A549 (cell line): Measurements from ENCODE around the gene ADTRP. TPM values are rescaled to one million over a fixed set of nuclear protein-coding genes. Genes with fewer than 3 reads are reported as not detected.

ENCODE experiments used
- ATAC-seq, 2 experiments: fragments of 200-7000 bp in 1 of 2; fragments of >200 bp in 1 of 2; cut with Nextera tagmentation in 1 of 2; cut with Tn5 transposase in 1 of 2; 3 replicates each; pipeline versions ENCODE4 v1.8.0 to v1.9.1; 2018 to 2020; ENCODE audit warnings: mild to moderate bottlenecking in 1 of 2, moderate library complexity in 1 of 2
- CTCF ChIA-PET: fragments of 300-600 bp; sonication (Branson Sonifier 250); formaldehyde crosslinking; extraction: SDS; loops from one replicate; lab custom pipeline; 2021; ENCODE audit warnings: antibody characterized with exemption, inconsistent platforms; lab: Yijun Ruan, JAX
- POLR2A ChIA-PET: fragments of 350-600 bp; formaldehyde crosslinking; extraction: SDS; loops from one replicate; lab custom pipeline; 2021; ENCODE audit warnings: antibody characterized with exemption, inconsistent platforms; lab: Yijun Ruan, JAX
- DNase-seq, 2 experiments: peaks; one replicate each; pipeline versions ENCODE4 v3.0.0 to v3.0.0-alpha.2; 2011 to 2016; ENCODE audit warnings: low read depth in 1 of 2, low spot score in 1 of 2
- FAIRE-seq: peaks from 2 replicates; lab custom pipeline; 2011; peaks lifted over from hg19 to GRCh38; lab: Jason Lieb, UNC
- H3K27ac ChIP-seq, 2 experiments: fragments of >200 bp; sonication (Bioruptor Twin); formaldehyde crosslinking; 3 replicates each; pipeline ENCODE4 v1.5.1; 2016 to 2017
- H3K4me1 ChIP-seq: fragments of >200 bp; sonication (Bioruptor Twin); formaldehyde crosslinking; 3 replicates; pipeline ENCODE4 v1.6.1; 2016
- H3K4me2 ChIP-seq: fragments of >200 bp; sonication (Bioruptor Twin); formaldehyde crosslinking; 3 replicates; pipeline ENCODE4 v1.6.1; 2016
- H3K4me3 ChIP-seq: fragments of >200 bp; sonication (Bioruptor Twin); formaldehyde crosslinking; 3 replicates; pipeline ENCODE4 v1.5.1; 2016
- H3K9me3 ChIP-seq: fragments of >200 bp; sonication (Bioruptor Twin); formaldehyde crosslinking; 3 replicates; pipeline ENCODE4 v1.6.1; 2016
- BCL3 ChIP-seq: fragments of >200 bp; sonication (Bioruptor Twin); formaldehyde crosslinking; IDR thresholded peaks from 3 replicates; pipeline ENCODE4 v1.6.1; 2016
- BHLHE40 ChIP-seq: IDR thresholded peaks from 2 replicates; pipeline ENCODE4 v1.6.1; 2012; ENCODE audit warnings: low read depth, low read length, inconsistent platforms
- CBX8 ChIP-seq: fragments of 200-600 bp; sonication (generic); IDR thresholded peaks from 2 replicates; pipeline ENCODE4 v1.6.1; 2016
- CEBPB ChIP-seq, 2 experiments: fragments of >200 bp in 1 of 2; sonication (Bioruptor Twin) in 1 of 2; formaldehyde crosslinking in 1 of 2; IDR thresholded peaks; 2 replicates each; pipeline ENCODE4 v1.6.1; 2012 to 2016
- CTCF ChIP-seq: fragments of >200 bp; sonication (Bioruptor Twin); formaldehyde crosslinking; IDR thresholded peaks from 3 replicates; pipeline ENCODE4 v1.5.1; 2016
- EHF ChIP-seq: fragments of 250-450 bp; sonication (Bioruptor Pico); IDR thresholded peaks from 2 replicates; pipeline ENCODE4 v1.5.0; 2020; ENCODE audit warnings: mild to moderate bottlenecking
- EP300 ChIP-seq, 2 experiments: fragments of >200 bp; sonication (Bioruptor Twin); formaldehyde crosslinking; IDR thresholded peaks; 2 replicates in 1 of 2; 3 replicates in 1 of 2; pipeline ENCODE4 v1.6.1; 2016 to 2017
- FOSB ChIP-seq: fragments of 250-450 bp; sonication (Bioruptor Pico); IDR thresholded peaks from 2 replicates; pipeline ENCODE4 v1.5.0; 2020; ENCODE audit warnings: mild to moderate bottlenecking, moderate library complexity
- FOXS1 ChIP-seq: fragments of 250-450 bp; sonication (Bioruptor Pico); IDR thresholded peaks from 2 replicates; pipeline ENCODE4 v1.5.0; 2020; ENCODE audit warnings: mild to moderate bottlenecking, moderate library complexity
- HMGXB4 ChIP-seq: fragments of 250-450 bp; sonication (Bioruptor Pico); IDR thresholded peaks from 2 replicates; pipeline ENCODE4 v1.5.0; 2021; ENCODE audit warnings: mild to moderate bottlenecking, moderate library complexity, borderline replicate concordance
- HOXB5 ChIP-seq: fragments of 250-450 bp; sonication (Bioruptor Pico); IDR thresholded peaks from 2 replicates; pipeline ENCODE4 v1.5.0; 2020; ENCODE audit warnings: mild to moderate bottlenecking, moderate library complexity
- KDM5A ChIP-seq: fragments of 200-600 bp; sonication (generic); IDR thresholded peaks from 2 replicates; pipeline ENCODE4 v1.6.1; 2016; ENCODE audit warnings: antibody characterized with exemption, mild to moderate bottlenecking
- MAX ChIP-seq: IDR thresholded peaks from 2 replicates; pipeline ENCODE4 v1.6.1; 2012
- NFE2L2 ChIP-seq: fragments of 150-350 bp; conservative IDR thresholded peaks from 2 replicates; pipeline ENCODE4 v1.6.1; 2014; ENCODE audit warnings: low read length
- PHF8 ChIP-seq: fragments of 200-600 bp; sonication (generic); IDR thresholded peaks from 2 replicates; pipeline ENCODE4 v1.6.1; 2016; ENCODE audit warnings: low read depth, mild to moderate bottlenecking, antibody characterized with exemption, moderate library complexity, borderline replicate concordance
- POLR2A ChIP-seq: IDR thresholded peaks from 2 replicates; pipeline ENCODE4 v1.6.1; 2012; ENCODE audit warnings: mild to moderate bottlenecking, low read length
- POLR2AphosphoS2 ChIP-seq: conservative IDR thresholded peaks from 2 replicates; pipeline ENCODE4 v1.6.1; 2012; ENCODE audit warnings: low read length, improper control_type of control experiment, inconsistent platforms
- RAD21 ChIP-seq, 2 experiments: fragments of >200 bp in 1 of 2; sonication (Bioruptor Twin) in 1 of 2; formaldehyde crosslinking in 1 of 2; IDR thresholded peaks in 1 of 2; conservative IDR thresholded peaks in 1 of 2; 2 replicates in 1 of 2; 3 replicates in 1 of 2; pipeline ENCODE4 v1.6.1; 2012 to 2018; ENCODE audit warnings: inconsistent platforms in 1 of 2
- RCOR1 ChIP-seq: fragments of 150-350 bp; IDR thresholded peaks from 2 replicates; pipeline ENCODE4 v1.6.1; 2014; ENCODE audit warnings: antibody characterized with exemption, low read length, low read depth
- RFX5 ChIP-seq: fragments of 450-650 bp; IDR thresholded peaks from 2 replicates; pipeline ENCODE4 v1.7.1; 2014; ENCODE audit warnings: antibody characterized with exemption, mild to moderate bottlenecking, moderate library complexity
- SREBF2 ChIP-seq: fragments of 450-650 bp; IDR thresholded peaks from 2 replicates; pipeline ENCODE4 v1.6.1; 2014; ENCODE audit warnings: mild to moderate bottlenecking, moderate library complexity
- TFCP2L1 ChIP-seq: fragments of 250-450 bp; sonication (Bioruptor Pico); IDR thresholded peaks from 2 replicates; pipeline ENCODE4 v1.5.0; 2021; ENCODE audit warnings: mild to moderate bottlenecking
- TP53 ChIP-seq: fragments of 250-450 bp; sonication (Bioruptor Pico); IDR thresholded peaks from 2 replicates; pipeline ENCODE4 v1.5.0; 2021; ENCODE audit warnings: mild to moderate bottlenecking, moderate library complexity
- USF2 ChIP-seq: fragments of 450-650 bp; IDR thresholded peaks from 2 replicates; pipeline ENCODE4 v1.6.1; 2014; ENCODE audit warnings: antibody characterized with exemption
- ZC3H11A ChIP-seq: fragments of 450-650 bp; IDR thresholded peaks from 2 replicates; pipeline ENCODE4 v1.6.1; 2014; ENCODE audit warnings: antibody characterized with exemption, mild to moderate bottlenecking
- ZFP36 ChIP-seq: fragments of 450-650 bp; IDR thresholded peaks from 2 replicates; pipeline ENCODE4 v1.6.1; 2014; ENCODE audit warnings: borderline replicate concordance; ENCODE audit not compliant: partially characterized antibody
- ZNF302 ChIP-seq: fragments of 250-450 bp; sonication (Bioruptor Pico); IDR thresholded peaks from 2 replicates; pipeline ENCODE4 v1.9.0; 2021; ENCODE audit warnings: inconsistent platforms, mild to moderate bottlenecking, moderate library complexity
- ZSCAN20 ChIP-seq: fragments of 250-450 bp; sonication (Bioruptor Pico); IDR thresholded peaks from 2 replicates; pipeline ENCODE4 v1.8.0; 2022; ENCODE audit warnings: mild to moderate bottlenecking, moderate library complexity
- WGBS: methylation state at CpG from one replicate; pipeline ENCODE4 v1.1.6; 2017; ENCODE audit errors: missing lambda C conversion rate; 5-methylcytosine and 5-hydroxymethylcytosine counted together
- polyA plus RNA-seq, 4 experiments: library from polyadenylated mRNA; depleted of rRNA in 3 of 4; stranded (reverse); fragments of >200 nt; fragmentation: RNase III in 1 of 4; extraction: RNeasy Plus Mini Kit Qiagen cat#74134 plus additional on column Dnase treatment in 1 of 4; gene quantifications; 2 replicates in 3 of 4; 3 replicates in 1 of 4; pipeline ENCODE4 v1.2.3, GENCODE V29; 2011 to 2017

The ADTRP gene
- polyA plus RNA-seq, 2 of the 4 experiments (the other 2 are of a cell fraction), result 0.57 to 0.59 TPM

GRCh38 chr6:11672256-11672655 is 106.3 kb downstream of the ADTRP start:
- Histone ChIP-seq H3K27ac (no peak overlapping the region), H3K9me3 (0 out of 3 replicates have a peak, but pooled peaks cover 4% of the 10 kb centered on the region), H3K4me1 (no peaks in the 10 kb centered on the region), H3K4me2 (no peak overlapping the region), H3K4me3 (no peak overlapping the region)
- ATAC-seq (no peak), FAIRE-seq (no peak), DNase-seq (no peak)
- CTCF ChIA-PET, result no interaction called here
- POLR2A ChIA-PET, result no interaction called here
- no peak for TF ChIP-seq SREBF2

GRCh38 chr6:11669696-11670095 is 108.9 kb downstream of the ADTRP start:
- no peak for DNase-seq
- H3K4me2 ChIP-seq, result no peak overlapping the region
- TF ChIP-seq CBX8 (no peak), BCL3 (no peak), ZSCAN20 (no peak), RFX5 (no peak), MAX (no peak), HOXB5 (CRISPR knock-in tag) (no peak), TP53 (CRISPR knock-in tag) (no peak), CTCF (no peak), BHLHE40 (no peak), ZFP36 (no peak), NFE2L2 (no peak), EP300 (IDR thresholded peaks at IDR 0.05) (no peak), CEBPB (IDR thresholded peaks at IDR 0.05) (no peak), KDM5A (no peak)
- TF ChIP-seq, all 56 proteins: peak for 0
- Histone ChIP-seq H3K4me3 (no peak overlapping the region), H3K4me1 (no peaks in the 10 kb centered on the region), H3K9me3 (0 out of 3 replicates have a peak, but pooled peaks cover 4% of the 10 kb centered on the region), H3K27ac (no peak overlapping the region)
- FAIRE-seq (no peak), ATAC-seq (no peak)
- WGBS, result 87% methylated on average over 4 of the region's 4 CpGs
- CTCF ChIA-PET, result no interaction called here
- POLR2A ChIA-PET, result no interaction called here

GRCh38 chr6:11668455-11668854 is 110.1 kb downstream of the ADTRP start:
- no peaks in the 10 kb centered on the region for H3K4me1 ChIP-seq
- ATAC-seq, result no peak
- H3K4me2 ChIP-seq, result no peak overlapping the region
- H3K9me3 ChIP-seq, result peaks cover 6% of the 10 kb centered on the region; the same call in 1 of the 3 replicates
- TF ChIP-seq RFX5 (no peak), POLR2A (no peak), ZC3H11A (no peak), USF2 (no peak), ZFP36 (no peak), ZSCAN20 (no peak), KDM5A (no peak), BCL3 (no peak), POLR2AphosphoS2 (no peak), RAD21 (conservative IDR thresholded peaks at IDR 0.05 in 1 of 2, IDR thresholded peaks at IDR 0.05 in 1 of 2) (no peak), FOSB (CRISPR knock-in tag) (no peak), PHF8 (no peak), EHF (CRISPR knock-in tag) (no peak), FOXS1 (CRISPR knock-in tag) (no peak), TFCP2L1 (no peak), ZNF302 (CRISPR knock-in tag) (no peak), RCOR1 (no peak), BHLHE40 (no peak), HMGXB4 (CRISPR knock-in tag) (no peak)
- TF ChIP-seq, all 56 proteins: peak for 0
- FAIRE-seq (no peak), DNase-seq (no peak)
- ChIA-PET POLR2A (no interaction called here), CTCF (interaction anchor here (0.6 to 3.3 kb wide), 2 partner anchors 565 to 621 kb away, joined by 3 to 8 read pairs; no protein-coding TSS in a partner anchor)
- WGBS, result 70% methylated on average over 4 of the region's 4 CpGs
- H3K27ac ChIP-seq, result no peak overlapping the region
- no peak overlapping the region for H3K4me3 ChIP-seq
